NT2/D1 (cell line): ENCODE data around the gene SNRPB2.

Source experiments
- YY1 ChIP-seq: IDR thresholded peaks from 2 replicates; pipeline ENCODE4 v1.6.1; 2011; ENCODE audit not compliant: insufficient read length, insufficient read depth
- ZNF274 ChIP-seq: IDR thresholded peaks from 2 replicates; pipeline ENCODE4 v1.6.1; 2011; ENCODE audit warnings: mild to moderate bottlenecking, low read depth, low read length

GRCh38 chr20:16745204-16745603 is 15.4 kb downstream of the SNRPB2 start:
- TF ChIP-seq ZNF274 (no peak), YY1 (no peak)
